Central memory CD4-positive, alpha-beta T cell (primary cell): ENCODE results near the gene RFX3.

Source experiments
- DNase-seq: peaks from one replicate; pipeline ENCODE4 v3.0.0; 2022

Gene RFX3

GRCh38 chr9:3431890-3432289 is 93.9 kb downstream of the RFX3 start:
- no peak for DNase-seq

GRCh38 chr9:3419893-3420292 is 105.9 kb downstream of the RFX3 start:
- no peak for DNase-seq

- no peak for DNase-seq
These were observed 109.9 kb downstream of the RFX3 start for GRCh38 chr9:3415906-3416305.

- no peak for DNase-seq
These were observed 111.8 kb downstream of the RFX3 start for GRCh38 chr9:3413984-3414383.

- no peak for DNase-seq
These were observed 115.3 kb downstream of the RFX3 start for GRCh38 chr9:3410461-3410860.

GRCh38 chr9:3409453-3409852 is 116.3 kb downstream of the RFX3 start:
- DNase-seq = no peak

GRCh38 chr9:3403315-3403714 is 122.5 kb downstream of the RFX3 start:
- DNase-seq = no peak

- no peak for DNase-seq
These were observed 124.4 kb downstream of the RFX3 start for GRCh38 chr9:3401221-3401954.

GRCh38 chr9:3398232-3398648 is 127.6 kb downstream of the RFX3 start:
- DNase-seq = peak; percentile 30

- DNase-seq = no peak
These were observed 128.0 kb downstream of the RFX3 start for GRCh38 chr9:3397766-3398165.

GRCh38 chr9:3391414-3391813 is 134.4 kb downstream of the RFX3 start:
- no peak for DNase-seq

- DNase-seq = no peak
These were observed 139.0 kb downstream of the RFX3 start for GRCh38 chr9:3386753-3387152.

- DNase-seq = no peak
These were observed 139.9 kb downstream of the RFX3 start for GRCh38 chr9:3385871-3386270.

GRCh38 chr9:3371842-3372241 is 154.0 kb downstream of the RFX3 start:
- no peak for DNase-seq

- no peak for DNase-seq
These were observed 155.1 kb downstream of the RFX3 start for GRCh38 chr9:3370715-3371114.

GRCh38 chr9:3367185-3367584 is 158.6 kb downstream of the RFX3 start:
- DNase-seq = no peak

- DNase-seq = no peak
These were observed 164.0 kb downstream of the RFX3 start for GRCh38 chr9:3361689-3362392.

- no peak for DNase-seq
These were observed 164.7 kb downstream of the RFX3 start for GRCh38 chr9:3361116-3361515.

- no peak for DNase-seq
These were observed 165.6 kb downstream of the RFX3 start for GRCh38 chr9:3360245-3360644.

GRCh38 chr9:3359778-3360177 is 166.0 kb downstream of the RFX3 start:
- no peak for DNase-seq

GRCh38 chr9:3359048-3359692 is 166.6 kb downstream of the RFX3 start:
- DNase-seq = no peak

GRCh38 chr9:3348169-3348568 is 177.6 kb downstream of the RFX3 start:
- no peak for DNase-seq

GRCh38 chr9:3346549-3346948 is 179.3 kb downstream of the RFX3 start:
- no peak for DNase-seq

GRCh38 chr9:3343671-3344070 is 182.1 kb downstream of the RFX3 start:
- DNase-seq = no peak
